Measurements from ENCODE around the gene TTLL8. TPM values are rescaled to one million over a fixed set of nuclear protein-coding genes. Genes with fewer than 3 reads are reported as not detected.

Gene TTLL8
- total RNA-seq, 1 experiment from 2014 or later: not detected

GRCh38 chr22:50074551-50075530 is 16.7 kb upstream of the TTLL8 start:
- H3K9me3 ChIP-seq (ENCODE audit: control insufficient read depth, insufficient read depth, low read depth, low read length): no peaks in the 10 kb centered on the region
- in situ Hi-C loops (cut with HindIII; ENCODE audit: low pct_unique_long_range_greater_than_20kb, low sequenced_read_pairs) (no loop called here), intact Hi-C loops (cut with micrococcal nuclease; ENCODE audit: unreplicated experiment) (no loop called here)
- ChIA-PET CTCF (no interaction called here), POLR2A (no interaction called here)
- no peak overlapping the region for H3K27ac ChIP-seq (ENCODE audit: low read length)
- H3K27me3 ChIP-seq (ENCODE audit: control insufficient read depth, insufficient read depth, low read length): no peaks in the 10 kb centered on the region
- TF ChIP-seq REST (IDR thresholded peaks at IDR 0.05; ENCODE audit: insufficient read depth in 1 of 2, low read depth in 2 of 2, low read length in 1 of 2): no peak
- TF ChIP-seq POLR2AphosphoS5 (IDR thresholded peaks at IDR 0.05; ENCODE audit: low read depth, low read length): no peak
- DNase-seq (ENCODE audit: low read depth, low spot score) (no peak), ATAC-seq (no peak; the same call in 1 of the 2 replicates)
- no peaks in the 10 kb centered on the region for H3K36me3 ChIP-seq (ENCODE audit: control insufficient read depth, insufficient read depth, low read length)
- BruUV-seq (replicated peaks): no TSS peak
- no peak overlapping the region for H3K4me3 ChIP-seq (ENCODE audit: low read depth in 2 of 2, low read length in 2 of 2)
- no peaks in the 10 kb centered on the region for H3K4me1 ChIP-seq (ENCODE audit: control insufficient read depth, insufficient read depth, low read length)

- no TSS peak for BruUV-seq (replicated peaks)
- no peaks in the 10 kb centered on the region for H3K27me3 ChIP-seq (ENCODE audit: control insufficient read depth, insufficient read depth, low read length)
- no peaks in the 10 kb centered on the region for H3K9me3 ChIP-seq (ENCODE audit: control insufficient read depth, insufficient read depth, low read depth, low read length)
- intact Hi-C loops (cut with micrococcal nuclease; ENCODE audit: unreplicated experiment): no loop called here
- H3K4me3 ChIP-seq (ENCODE audit: low read depth in 2 of 2, low read length in 2 of 2): no peak overlapping the region
- H3K27ac ChIP-seq (ENCODE audit: low read length): no peak overlapping the region
- POLR2A ChIA-PET: no interaction called here
- no peak for ATAC-seq
- in situ Hi-C loops (cut with HindIII; ENCODE audit: low pct_unique_long_range_greater_than_20kb, low sequenced_read_pairs): no loop called here
- no peaks in the 10 kb centered on the region for H3K4me1 ChIP-seq (ENCODE audit: control insufficient read depth, insufficient read depth, low read length)
- no peak for DNase-seq (ENCODE audit: low read depth, low spot score)
- no peaks in the 10 kb centered on the region for H3K36me3 ChIP-seq (ENCODE audit: control insufficient read depth, insufficient read depth, low read length)
- TF ChIP-seq REST (IDR thresholded peaks at IDR 0.05; ENCODE audit: insufficient read depth in 1 of 2, low read depth in 2 of 2, low read length in 1 of 2): no peak
- TF ChIP-seq SIN3A (IDR thresholded peaks at IDR 0.05; ENCODE audit: borderline replicate concordance, insufficient read depth, low read depth, low read length): no peak
- no peak for TF ChIP-seq POLR2AphosphoS5 (IDR thresholded peaks at IDR 0.05; ENCODE audit: low read depth, low read length)
- TF ChIP-seq CTCF (IDR thresholded peaks at IDR 0.05): no peak
- CTCF ChIA-PET: no interaction called here
Measured at GRCh38 chr22:50074056-50074455, 16.0 kb upstream of the TTLL8 start.

Measured in Panc1 (cell line).